Subcutaneous adipose tissue (tissue), 4 donors: ENCODE data around the gene NT5DC4. TPM values are rescaled to one million over a fixed set of nuclear protein-coding genes. Genes with fewer than 3 reads are reported as not detected.

Source experiments
- CTCF ChIP-seq: fragments of 450-650 bp; IDR thresholded peaks from one replicate; pipeline ENCODE4 v1.5.1; 2016; ENCODE audit warnings: low read depth, mild to moderate bottlenecking, control low read depth, antibody characterized with exemption, moderate library complexity
- total RNA-seq, 4 donors: library from RNA; depleted of rRNA; stranded (reverse); fragments of >200 nt; gene quantifications; one replicate each; pipeline ENCODE4 v1.1.0, GENCODE V29; 2016

The NT5DC4 gene
- total RNA-seq, 4 donors from 2014 or later, result not detected

DNA sequence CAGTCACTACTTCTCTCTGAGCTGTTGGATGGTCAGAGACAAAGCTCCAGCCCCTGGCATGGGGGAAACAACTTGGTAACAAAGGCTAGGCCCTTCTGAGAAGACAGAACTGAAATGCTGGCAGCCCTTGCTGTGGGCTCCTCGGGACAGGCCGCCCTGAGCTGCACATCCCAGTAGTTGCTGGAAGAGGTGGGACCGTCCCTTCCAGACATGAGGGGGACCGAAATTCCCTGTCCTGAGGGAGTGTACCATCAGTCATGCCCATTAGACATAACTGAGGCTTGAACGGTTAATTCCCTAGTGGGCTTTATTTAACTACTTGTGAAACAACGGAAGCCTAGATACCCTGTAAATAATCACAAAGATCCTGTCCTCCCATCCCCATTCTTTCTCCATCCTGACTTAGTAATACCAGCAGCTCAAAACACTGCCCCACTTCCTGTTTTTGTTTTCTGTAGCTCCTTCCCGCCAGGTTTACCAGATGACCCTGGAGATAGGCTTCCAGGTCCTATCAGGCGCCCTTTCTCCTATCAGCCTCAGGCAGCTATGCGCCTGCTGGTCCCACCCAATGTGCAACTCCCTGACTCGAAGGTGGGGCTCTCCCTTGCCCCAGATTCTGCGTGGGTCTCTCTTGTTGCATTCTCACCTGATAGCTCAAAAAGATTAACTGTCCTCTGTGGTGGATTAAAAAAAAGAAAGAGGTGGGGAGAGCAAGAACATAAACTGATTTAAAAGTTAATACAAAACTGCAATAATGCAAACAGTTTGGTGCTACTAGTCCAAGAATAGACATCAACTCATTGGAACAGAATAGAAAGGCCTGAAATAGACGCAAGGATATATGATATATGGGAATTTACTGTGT lies 37.0 kb upstream of the NT5DC4 start:
- TF ChIP-seq CTCF, result no peak

- no peak for TF ChIP-seq CTCF
Measured at GRCh38 chr2:112684415-112684775, 36.4 kb upstream of the NT5DC4 start.

- TF ChIP-seq CTCF, result no peak
Measured at GRCh38 chr2:112685271-112685884, 35.4 kb upstream of the NT5DC4 start.

GRCh38 chr2:112686348-112687217 lies 34.2 kb upstream of the NT5DC4 start:
- TF ChIP-seq CTCF, result no peak

DNA sequence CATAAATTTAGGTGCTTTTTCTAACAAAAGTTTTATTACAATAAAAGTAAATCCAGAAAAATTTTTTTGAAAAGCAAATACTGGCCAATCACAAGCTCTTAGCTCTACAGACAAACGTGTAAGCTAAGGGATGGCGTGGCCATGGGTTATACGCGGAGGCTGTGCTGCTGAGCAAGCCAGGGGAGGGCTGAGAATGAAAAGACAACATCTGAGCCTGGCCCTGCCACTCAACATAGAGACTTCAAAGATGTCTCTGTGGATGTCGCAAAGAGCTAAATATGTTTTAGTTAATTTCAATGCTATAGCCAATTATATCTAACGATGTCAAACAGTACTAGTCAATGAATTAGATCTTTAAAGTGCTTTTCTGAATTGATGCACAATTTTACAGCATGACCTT lies 33.3 kb upstream of the NT5DC4 start:
- TF ChIP-seq CTCF, result no peak

GRCh38 chr2:112688086-112688880 lies 32.5 kb upstream of the NT5DC4 start:
- no peak for TF ChIP-seq CTCF
